Testis (tissue), 3 donors: Measurements from ENCODE around the gene SP140. TPM values are rescaled to one million over a fixed set of nuclear protein-coding genes. Genes with fewer than 3 reads are reported as not detected.

Experiments used
- DNase-seq: peaks from one replicate; pipeline ENCODE4 v3.0.0-alpha.2; 2019
- H3K27ac ChIP-seq, 2 donors: fragments of 200-600 bp; sonication (generic); one replicate each; pipeline ENCODE4 v1.5.1; 2019
- H3K27me3 ChIP-seq: fragments of 200-600 bp; sonication (generic); one replicate; pipeline ENCODE4 v1.5.1; 2019
- H3K36me3 ChIP-seq: fragments of 200-600 bp; sonication (generic); one replicate; pipeline ENCODE4 v1.5.1; 2017; ENCODE audit warnings: low read depth; ENCODE audit errors: missing control alignments
- H3K4me1 ChIP-seq: fragments of 200-600 bp; sonication (generic); one replicate; pipeline ENCODE4 v1.5.1; 2019
- H3K4me3 ChIP-seq, 2 donors: fragments of 200-600 bp; sonication (generic); one replicate each; pipeline ENCODE4 v1.5.1; 2017 to 2019
- H3K9me3 ChIP-seq: fragments of 200-600 bp; sonication (generic); one replicate; pipeline ENCODE4 v1.5.1; 2017
- POLR2A ChIP-seq: fragments of 450-650 bp; IDR thresholded peaks from one replicate; pipeline ENCODE4 v1.6.1; 2017; ENCODE audit warnings: antibody characterized with exemption, mild to moderate bottlenecking, moderate library complexity
- WGBS, 2 donors: methylation state at CpG; one replicate each; pipeline ENCODE4 v1.1.5; 2018; 5-methylcytosine and 5-hydroxymethylcytosine counted together
- intact Hi-C: fragments of 100-400 bp; cut with DNase I; formaldehyde crosslinking; loops from one replicate; pipeline ENCODE4 v1.15.1; 2023; ENCODE audit warnings: low total_unique reads
- polyA plus RNA-seq: library from polyadenylated mRNA; stranded (reverse); fragments of 350-450 nt; fragmentation: Illumina TruSeq; extraction: RNeasy Lipid Tissue Mini Kit (QIAGEN cat#74804); gene quantifications from one replicate; pipeline ENCODE4 v1.2.3, GENCODE V29; 2014; ENCODE audit warnings: low read depth, low replicate concordance; ENCODE audit not compliant: insufficient read depth
- total RNA-seq, 2 donors: library from RNA; depleted of rRNA; stranded (reverse); fragments of >200 nt; gene quantifications; one replicate each; pipeline ENCODE4 v1.2.3, GENCODE V29; 2016
- TF ChIP-seq, protein P1 (sequence below), 3 experiments: fragments of 450-650 bp in 2 of 3; fragments of 200-600 bp in 1 of 3; sonication (generic) in 1 of 3; IDR thresholded peaks; one replicate each; pipeline ENCODE4 v1.5.1; 2016 to 2019; ENCODE audit warnings: antibody characterized with exemption in 3 of 3, mild to moderate bottlenecking in 2 of 3, moderate library complexity in 1 of 3

SP140 gene
- total and polyA plus RNA-seq, 3 donors from 2014 or later, result 2.0 to 7.2 (median 4.8) TPM

DNA sequence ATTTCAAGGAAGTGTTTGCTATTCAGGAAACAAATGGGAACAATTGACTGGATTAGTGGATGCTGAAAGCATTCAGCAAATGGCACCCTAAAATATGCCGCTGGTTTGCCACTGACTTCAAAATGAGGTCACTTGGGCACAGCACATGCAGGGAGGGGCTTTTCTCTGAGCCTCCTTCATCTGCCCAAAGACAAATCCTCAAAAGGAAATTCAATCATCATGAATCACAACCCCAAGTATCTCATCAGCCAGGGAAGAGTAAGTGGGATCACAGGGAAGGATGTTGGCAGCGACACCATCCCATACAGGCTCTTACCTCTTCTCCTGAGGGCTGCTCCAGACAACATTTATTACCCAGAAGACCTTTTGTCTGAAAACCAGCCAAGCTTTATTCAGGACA, 87.1 kb downstream of the SP140 start:
- H3K27me3 ChIP-seq, result no peaks in the 10 kb centered on the region
- no peak for DNase-seq
- H3K27ac ChIP-seq, result no peak overlapping the region
- intact Hi-C loops, result no loop called here
- 97 to 100% methylated on average over 2 of the region's 2 CpGs for WGBS, 2 donors
- no peaks in the 10 kb centered on the region for H3K36me3 ChIP-seq
- H3K4me3 ChIP-seq, result no peak overlapping the region
- H3K9me3 ChIP-seq, result no peaks in the 10 kb centered on the region
- no peaks in the 10 kb centered on the region for H3K4me1 ChIP-seq
- TF ChIP-seq, protein P1, sequence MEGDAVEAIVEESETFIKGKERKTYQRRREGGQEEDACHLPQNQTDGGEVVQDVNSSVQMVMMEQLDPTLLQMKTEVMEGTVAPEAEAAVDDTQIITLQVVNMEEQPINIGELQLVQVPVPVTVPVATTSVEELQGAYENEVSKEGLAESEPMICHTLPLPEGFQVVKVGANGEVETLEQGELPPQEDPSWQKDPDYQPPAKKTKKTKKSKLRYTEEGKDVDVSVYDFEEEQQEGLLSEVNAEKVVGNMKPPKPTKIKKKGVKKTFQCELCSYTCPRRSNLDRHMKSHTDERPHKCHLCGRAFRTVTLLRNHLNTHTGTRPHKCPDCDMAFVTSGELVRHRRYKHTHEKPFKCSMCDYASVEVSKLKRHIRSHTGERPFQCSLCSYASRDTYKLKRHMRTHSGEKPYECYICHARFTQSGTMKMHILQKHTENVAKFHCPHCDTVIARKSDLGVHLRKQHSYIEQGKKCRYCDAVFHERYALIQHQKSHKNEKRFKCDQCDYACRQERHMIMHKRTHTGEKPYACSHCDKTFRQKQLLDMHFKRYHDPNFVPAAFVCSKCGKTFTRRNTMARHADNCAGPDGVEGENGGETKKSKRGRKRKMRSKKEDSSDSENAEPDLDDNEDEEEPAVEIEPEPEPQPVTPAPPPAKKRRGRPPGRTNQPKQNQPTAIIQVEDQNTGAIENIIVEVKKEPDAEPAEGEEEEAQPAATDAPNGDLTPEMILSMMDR (IDR thresholded peaks at IDR 0.05), result no peak
- no peak for TF ChIP-seq POLR2A

DNA sequence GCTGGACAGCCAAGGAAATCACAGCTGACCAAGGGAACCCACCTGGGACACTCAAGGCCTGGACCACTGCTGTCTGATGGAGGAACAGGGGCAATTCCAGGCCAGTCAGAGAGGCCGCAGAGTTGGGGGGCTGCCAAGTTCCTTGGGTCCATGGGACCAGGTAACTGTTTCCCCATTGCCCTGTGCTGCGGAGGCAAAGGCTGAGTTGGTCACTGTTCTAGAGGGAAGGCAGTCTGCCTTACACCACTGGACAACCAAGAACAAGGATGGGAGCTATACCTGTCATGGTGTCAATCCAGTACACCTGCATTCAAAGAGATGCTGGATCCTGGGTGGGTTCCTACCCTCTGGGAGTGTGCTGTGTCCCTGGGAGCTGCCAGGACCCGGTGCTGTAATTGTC, 91.8 kb downstream of the SP140 start:
- no peak overlapping the region for H3K4me3 ChIP-seq
- no peak for DNase-seq
- no peaks in the 10 kb centered on the region for H3K4me1 ChIP-seq
- TF ChIP-seq, protein P1 (IDR thresholded peaks at IDR 0.05), result no peak
- no peak for TF ChIP-seq POLR2A
- H3K27me3 ChIP-seq, result no peaks in the 10 kb centered on the region
- no peaks in the 10 kb centered on the region for H3K9me3 ChIP-seq
- 83 to 85% methylated on average over 1 to 3 of the region's 3 CpGs for WGBS, 2 donors
- intact Hi-C loops, result no loop called here
- no peak overlapping the region for H3K27ac ChIP-seq
- H3K36me3 ChIP-seq, result no peaks in the 10 kb centered on the region

DNA sequence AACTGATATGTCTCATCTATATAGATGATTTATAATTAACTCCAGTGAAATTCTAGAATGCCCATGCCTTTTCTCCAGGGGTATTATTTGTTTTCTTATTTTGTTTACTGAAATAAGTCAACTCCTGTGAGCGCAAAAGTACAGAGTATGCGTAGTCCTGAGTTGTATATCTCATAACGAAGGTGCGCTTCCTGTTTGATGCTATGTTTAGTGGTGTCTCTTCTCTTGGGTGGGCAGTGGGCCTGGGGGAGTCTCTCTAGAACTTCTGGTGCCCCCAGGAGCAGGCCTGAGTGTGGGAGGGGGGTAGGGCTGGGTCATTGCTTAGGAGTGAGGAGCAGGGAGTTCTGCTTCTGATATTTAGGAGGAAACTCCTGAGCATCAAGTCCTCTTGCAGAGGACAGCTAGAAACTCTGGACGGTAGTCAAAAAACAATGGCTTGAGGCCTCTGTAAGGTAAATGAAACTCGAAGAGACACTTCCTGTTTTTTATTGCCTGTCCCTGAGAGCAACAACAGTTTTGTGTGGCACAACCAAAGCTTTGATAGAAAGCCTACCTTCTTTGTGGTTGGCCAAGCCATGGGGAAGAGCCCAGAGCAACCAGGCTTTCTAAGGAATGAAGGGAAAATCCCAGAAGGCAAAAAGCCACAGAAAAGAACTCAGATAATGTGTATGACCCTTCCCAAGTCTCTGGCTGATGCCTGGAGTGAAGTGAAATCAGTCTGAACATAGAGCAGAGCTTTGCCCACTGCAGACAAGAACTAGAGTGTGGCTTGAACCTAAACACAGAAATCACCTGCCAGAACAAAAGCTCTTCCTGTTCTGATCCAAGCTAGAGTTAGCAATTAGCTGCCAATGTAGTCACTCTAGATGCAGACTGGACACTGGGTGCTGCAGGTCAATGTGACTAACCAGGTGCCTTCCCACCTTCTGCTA, 92.9 kb downstream of the SP140 start:
- 66 to 76% methylated on average over 6 of the region's 6 CpGs for WGBS, 2 donors
- no peaks in the 10 kb centered on the region for H3K27me3 ChIP-seq
- no peak overlapping the region for H3K27ac ChIP-seq
- no peak for DNase-seq
- intact Hi-C loops, result no loop called here
- no peaks in the 10 kb centered on the region for H3K9me3 ChIP-seq
- no peaks in the 10 kb centered on the region for H3K36me3 ChIP-seq
- no peaks in the 10 kb centered on the region for H3K4me1 ChIP-seq
- no peak for TF ChIP-seq POLR2A
- TF ChIP-seq, protein P1 (IDR thresholded peaks at IDR 0.05), result no peak
- no peak overlapping the region for H3K4me3 ChIP-seq

DNA sequence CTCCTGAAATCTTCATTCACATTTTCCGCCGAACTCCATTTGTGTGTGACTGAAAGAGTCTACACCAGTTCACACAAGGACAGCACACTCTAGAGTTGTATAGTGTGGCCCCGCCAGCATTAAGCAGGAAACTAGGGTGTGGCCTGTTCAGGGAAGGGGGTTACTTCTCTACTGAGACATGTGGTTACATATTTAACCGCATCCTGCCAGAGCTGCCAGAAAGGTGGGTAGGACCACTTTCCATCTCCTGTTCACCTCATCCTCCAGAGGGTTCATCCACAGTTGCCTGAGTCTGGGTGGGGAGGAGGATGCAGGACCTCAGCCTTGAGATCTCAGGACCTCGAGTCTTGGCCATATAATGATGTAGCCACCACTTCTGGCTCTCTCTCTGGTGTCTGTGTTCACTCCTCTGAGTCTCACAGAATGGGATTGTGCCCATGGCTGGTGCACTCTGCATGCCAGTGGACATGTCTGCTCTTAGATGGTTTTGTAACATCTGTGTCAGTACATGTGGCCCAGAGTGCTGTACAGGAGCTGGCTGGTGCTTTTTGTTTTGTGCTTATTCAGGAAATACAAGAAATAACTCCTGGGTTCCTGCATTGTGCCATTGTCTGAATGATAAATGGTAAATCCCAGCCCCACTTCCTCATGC, 93.8 kb downstream of the SP140 start:
- Histone ChIP-seq H3K36me3 (no peaks in the 10 kb centered on the region), H3K27me3 (no peaks in the 10 kb centered on the region), H3K4me3 (no peak overlapping the region), H3K27ac (no peak overlapping the region), H3K4me1 (no peaks in the 10 kb centered on the region), H3K9me3 (no peaks in the 10 kb centered on the region)
- TF ChIP-seq POLR2A, result no peak
- TF ChIP-seq, protein P1 (IDR thresholded peaks at IDR 0.05), result no peak
- no peak for DNase-seq
- WGBS, 2 donors, result 85 to 96% methylated on average over 4 to 5 of the region's 5 CpGs
- intact Hi-C loops, result no loop called here
